T-cell (primary cell): ENCODE measurements around the gene JMJD1C. TPM values are rescaled to one million over a fixed set of nuclear protein-coding genes. Genes with fewer than 3 reads are reported as not detected.

Experiments
- ATAC-seq, 4 experiments: fragments of 200-7000 bp in 3 of 4; fragments of 150-1000 bp in 1 of 4; cut with Tn5 transposase; replicated peaks in 1 of 4; 1 replicate in 3 of 4; 2 replicates in 1 of 4; pipeline ENCODE4 v1.10.0; 2021; ENCODE audit warnings: moderate library complexity in 3 of 4, mild to moderate bottlenecking in 2 of 4, moderate number of reproducible peaks in 1 of 4
- CTCF ChIA-PET, 2 donors: fragments of 300-600 bp; sonication (Branson Sonifier 250); formaldehyde crosslinking; loops; one replicate each; lab custom pipeline; 2022; ENCODE audit warnings: antibody characterized with exemption in 2 of 2; lab: Charles Lee
- POLR2A ChIA-PET, 2 donors: fragments of 300-600 bp; sonication (Branson Sonifier 250); formaldehyde crosslinking; loops; one replicate each; lab custom pipeline; 2022; ENCODE audit warnings: antibody characterized with exemption in 2 of 2; lab: Charles Lee
- DNase-seq, 35 experiments: peaks; one replicate each; pipeline versions ENCODE4 v3.0.0 to v3.0.0-alpha.2; 2013 to 2023
- H3K27ac ChIP-seq: one replicate; pipeline ENCODE4 v1.5.1; 2013; ENCODE audit warnings: low read length
- H3K27me3 ChIP-seq, 2 experiments: replicated peaks in 1 of 2; 1 replicate in 1 of 2; 2 replicates in 1 of 2; pipeline versions ENCODE4 v1.6.1 to v1.7.0; 2013; ENCODE audit warnings: low read length in 1 of 2, mixed read lengths in 1 of 2; ENCODE audit not compliant: control insufficient read depth in 2 of 2, insufficient read depth in 2 of 2; ENCODE audit errors: extremely low read depth in 1 of 2
- H3K36me3 ChIP-seq, 2 donors: 1 replicate in 1 of 2; 2 replicates in 1 of 2; pipeline versions ENCODE4 v1.6.1 to v1.7.0; 2013; ENCODE audit warnings: low read length in 1 of 2; ENCODE audit not compliant: control insufficient read depth in 2 of 2, insufficient read depth in 1 of 2; ENCODE audit errors: extremely low read depth in 1 of 2
- H3K4me1 ChIP-seq, 2 experiments: 1 replicate in 1 of 2; 2 replicates in 1 of 2; pipeline versions ENCODE4 v1.6.1 to v1.7.0; 2013; ENCODE audit warnings: low read length in 2 of 2, mixed read lengths in 1 of 2; ENCODE audit not compliant: insufficient read depth in 2 of 2, control insufficient read depth in 1 of 2; ENCODE audit errors: extremely low read depth in 1 of 2
- H3K4me3 ChIP-seq, 2 donors: 1 replicate in 1 of 2; 2 replicates in 1 of 2; pipeline versions ENCODE4 v1.5.1 to v1.7.0; 2013; ENCODE audit warnings: mild to moderate bottlenecking in 2 of 2, low read length in 1 of 2, moderate library complexity in 1 of 2; ENCODE audit not compliant: control insufficient read depth in 1 of 2; ENCODE audit errors: extremely low read depth in 1 of 2
- H3K9me3 ChIP-seq: 2 replicates; pipeline ENCODE4 v1.7.0; 2013
- H3K27ac Mint-ChIP-seq, 2 donors: one replicate each; pipeline ENCODE4 v1.8.0; 2020 to 2021; ENCODE audit warnings: mild to moderate bottlenecking in 2 of 2, mixed read lengths in 2 of 2
- H3K27me3 Mint-ChIP-seq, 2 donors: one replicate each; pipeline ENCODE4 v1.8.0; 2021 to 2022; ENCODE audit warnings: mixed read lengths in 2 of 2
- H3K36me3 Mint-ChIP-seq: one replicate; pipeline ENCODE4 v1.8.0; 2021; ENCODE audit warnings: mixed read lengths
- H3K4me1 Mint-ChIP-seq, 3 donors: one replicate each; pipeline ENCODE4 v1.8.0; 2020 to 2022; ENCODE audit warnings: mixed read lengths in 3 of 3, mild to moderate bottlenecking in 1 of 3
- H3K4me3 Mint-ChIP-seq, 3 donors: one replicate each; pipeline ENCODE4 v1.8.0; 2020 to 2022; ENCODE audit warnings: mild to moderate bottlenecking in 3 of 3, mixed read lengths in 3 of 3, moderate library complexity in 3 of 3
- H3K9me3 Mint-ChIP-seq, 3 donors: one replicate each; pipeline ENCODE4 v1.8.0; 2020 to 2022; ENCODE audit warnings: mixed read lengths in 3 of 3
- WGBS: methylation state at CpG from one replicate; pipeline ENCODE4 v1.1.5; 2013; ENCODE audit warnings: missing lambda C conversion rate; ENCODE audit not compliant: insufficient coverage; 5-methylcytosine and 5-hydroxymethylcytosine counted together
- total RNA-seq, 35 experiments: library from RNA in 6 of 35; stranded (reverse) in 6 of 35; fragments of 120-200 nt in 1 of 35; gene quantifications; one replicate each; pipeline versions ENCODE4 v1.2.1 to v1.2.4 and lab custom pipeline; 2013 to 2026

The JMJD1C gene
- total RNA-seq, 5 donors from 2014 or later (not counting 1 experiment from before 2014, with no cell fraction given): 84.1 to 193 (median 92.6) TPM

- H3K36me3 ChIP-seq: no peaks in the 10 kb centered on the region
- H3K4me1 ChIP-seq: no peaks in the 10 kb centered on the region
- POLR2A ChIA-PET: interaction anchor here in 1 of 2 donors (0.7 kb wide), 1 partner anchor 68 kb away, joined by 3 read pairs; no protein-coding TSS in a partner anchor
- H3K27ac ChIP-seq: no peak overlapping the region
- ATAC-seq (no peak), DNase-seq (no peak)
- WGBS: 100% methylated on average over 1 of the region's 2 CpGs
- Mint-ChIP-seq H3K4me1 (peaks cover 0 to 6% (median 3%) of the 10 kb centered on the region in 3 donors), H3K27ac (no peak overlapping the region), H3K9me3 (no peaks in the 10 kb centered on the region), H3K4me3 (no peak overlapping the region), H3K27me3 (no peaks in the 10 kb centered on the region), H3K36me3 (peaks cover 16% of the 10 kb centered on the region)
- CTCF ChIA-PET: interaction anchor here in 1 of 2 donors (0.5 to 0.6 kb wide), 2 partner anchors 23 to 353 kb away, joined by 3 to 5 read pairs; no protein-coding TSS in a partner anchor
- no peak overlapping the region for H3K4me3 ChIP-seq
- no peaks in the 10 kb centered on the region for H3K27me3 ChIP-seq
- H3K9me3 ChIP-seq: no peaks in the 10 kb centered on the region
These were observed 99.6 kb downstream of the JMJD1C start for GRCh38 chr10:63365976-63366765.

DNA sequence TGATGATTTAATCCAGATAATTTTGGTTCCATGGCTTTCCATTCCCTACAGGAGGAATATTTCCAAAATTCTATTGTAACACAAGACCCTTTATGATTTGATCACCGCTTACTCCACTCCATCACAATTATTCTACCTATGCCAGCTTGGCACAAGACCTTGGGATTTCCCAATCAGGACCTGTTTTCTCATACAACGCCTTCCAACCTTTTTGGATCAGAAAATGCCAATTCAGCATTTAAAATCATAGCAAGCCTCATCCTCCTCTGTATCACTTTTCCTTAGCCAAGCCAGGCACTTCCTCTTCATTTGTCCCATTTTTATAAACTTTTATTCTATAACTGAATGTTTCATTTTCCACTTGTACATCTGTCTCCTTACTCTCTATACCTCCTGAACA is 100.9 kb downstream of the JMJD1C start:
- H3K4me3 Mint-ChIP-seq: no peak overlapping the region
- no peaks in the 10 kb centered on the region for H3K9me3 ChIP-seq
- no peak for DNase-seq
- no peaks in the 10 kb centered on the region for H3K27me3 ChIP-seq
- WGBS: 100% methylated on average over 2 of the region's 2 CpGs
- no peak overlapping the region for H3K27ac ChIP-seq
- POLR2A ChIA-PET: no interaction called here
- H3K4me3 ChIP-seq: no peak overlapping the region
- CTCF ChIA-PET: no interaction called here
- no peaks in the 10 kb centered on the region for H3K4me1 ChIP-seq
- H3K27me3 Mint-ChIP-seq: no peaks in the 10 kb centered on the region
- H3K4me1 Mint-ChIP-seq: peaks cover 0 to 6% (median 0%) of the 10 kb centered on the region in 3 donors
- ATAC-seq: no peak
- peaks cover 16% of the 10 kb centered on the region for H3K36me3 Mint-ChIP-seq
- H3K36me3 ChIP-seq: no peaks in the 10 kb centered on the region
- no peaks in the 10 kb centered on the region for H3K9me3 Mint-ChIP-seq
- H3K27ac Mint-ChIP-seq: no peak overlapping the region

DNA sequence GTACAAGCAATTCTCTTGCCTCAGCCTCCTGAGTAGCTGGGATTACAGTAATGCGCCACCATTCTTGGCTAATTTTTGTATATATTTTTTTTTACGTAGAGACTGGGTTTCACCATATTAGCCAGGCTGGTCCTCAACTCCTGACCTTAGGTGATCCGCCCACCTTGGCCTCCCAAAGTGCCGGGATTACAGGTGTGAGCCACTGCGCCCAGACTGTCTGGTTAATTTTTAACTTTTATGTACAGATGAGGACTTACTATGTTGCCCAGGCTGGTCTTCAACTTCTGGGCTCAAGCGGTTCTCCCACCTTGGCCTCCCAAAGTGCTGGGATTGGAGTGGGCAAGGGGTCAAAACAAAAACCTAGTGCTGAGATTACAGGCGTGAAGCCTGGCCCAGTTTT is 101.8 kb downstream of the JMJD1C start:
- no peak overlapping the region for H3K27ac ChIP-seq
- H3K36me3 ChIP-seq: no peaks in the 10 kb centered on the region
- Mint-ChIP-seq H3K27ac (no peak overlapping the region), H3K4me3 (no peak overlapping the region), H3K36me3 (peaks cover 16% of the 10 kb centered on the region), H3K27me3 (no peaks in the 10 kb centered on the region), H3K9me3 (no peaks in the 10 kb centered on the region), H3K4me1 (peaks cover 2 to 10% (median 3%) of the 10 kb centered on the region in 3 donors)
- no peak for DNase-seq
- H3K9me3 ChIP-seq: no peaks in the 10 kb centered on the region
- no peak for ATAC-seq
- H3K27me3 ChIP-seq: no peaks in the 10 kb centered on the region
- H3K4me1 ChIP-seq: no peaks in the 10 kb centered on the region
- POLR2A ChIA-PET: no interaction called here
- no peak overlapping the region for H3K4me3 ChIP-seq
- CTCF ChIA-PET: no interaction called here
- 100% methylated on average over 1 of the region's 7 CpGs for WGBS

- H3K27ac Mint-ChIP-seq: no peak overlapping the region
These were observed 110.1 kb downstream of the JMJD1C start for GRCh38 chr10:63355682-63356081.

DNA sequence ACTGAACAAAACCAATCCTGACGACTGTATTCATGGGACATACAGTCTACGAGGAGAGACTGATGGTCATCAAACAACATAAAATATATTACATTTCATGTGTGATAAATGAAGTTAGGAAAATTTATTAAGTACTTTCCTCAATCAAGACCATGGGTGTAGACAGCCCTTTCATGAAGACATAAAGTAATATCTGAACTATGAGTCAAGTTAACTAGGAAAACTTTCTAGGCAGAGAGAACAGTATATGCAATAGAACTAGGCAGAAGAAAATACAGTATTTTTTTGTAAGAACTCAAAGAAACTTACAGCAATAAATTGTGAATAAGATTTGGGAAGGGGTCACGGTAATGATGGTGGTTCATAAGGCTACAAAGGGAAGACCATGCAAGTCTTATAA is 112.8 kb downstream of the JMJD1C start:
- no peak overlapping the region for H3K27ac Mint-ChIP-seq
- H3K27ac ChIP-seq: no peak overlapping the region
- peaks cover 8% of the 10 kb centered on the region for H3K36me3 Mint-ChIP-seq
- DNase-seq (no peak), ATAC-seq (no peak)
- H3K36me3 ChIP-seq: no peaks in the 10 kb centered on the region
- no peak overlapping the region for H3K4me3 ChIP-seq
- H3K4me3 Mint-ChIP-seq: no peak overlapping the region
- H3K27me3 ChIP-seq: no peaks in the 10 kb centered on the region
- H3K9me3 Mint-ChIP-seq: no peaks in the 10 kb centered on the region
- H3K4me1 ChIP-seq: peaks cover 0 to 2% of the 10 kb centered on the region in 2 experiments
- H3K27me3 Mint-ChIP-seq: no peaks in the 10 kb centered on the region
- WGBS: no CpG with 5 or more reads among the region's 3 CpGs
- ChIA-PET POLR2A (no interaction called here), CTCF (interaction anchor here in 1 of 2 donors (0.9 kb wide), 1 partner anchor 8 kb away, joined by 5 read pairs; no protein-coding TSS in a partner anchor)
- peaks cover 13 to 27% (median 19%) of the 10 kb centered on the region in 3 donors for H3K4me1 Mint-ChIP-seq
- no peaks in the 10 kb centered on the region for H3K9me3 ChIP-seq

More at GRCh38 chr10:63355682-63356081, 110.1 kb downstream of the JMJD1C start:
- DNase-seq: no peak
- Histone ChIP-seq H3K9me3 (no peaks in the 10 kb centered on the region), H3K4me1 (peaks cover 0 to 2% of the 10 kb centered on the region in 2 experiments), H3K27ac (no peak overlapping the region), H3K4me3 (no peak overlapping the region), H3K36me3 (no peaks in the 10 kb centered on the region), H3K27me3 (no peaks in the 10 kb centered on the region)
- POLR2A ChIA-PET: no interaction called here
- CTCF ChIA-PET: interaction anchor here (0.7 to 0.9 kb wide), 2 partner anchors 120 to 130 kb away, joined by 3 read pairs; no protein-coding TSS in a partner anchor
- no peak for ATAC-seq
- no CpG with 5 or more reads among the region's 2 CpGs for WGBS
- H3K4me1 Mint-ChIP-seq: peaks cover 15 to 34% (median 21%) of the 10 kb centered on the region in 3 donors
- H3K4me3 Mint-ChIP-seq: no peak overlapping the region
- no peaks in the 10 kb centered on the region for H3K9me3 Mint-ChIP-seq
- H3K36me3 Mint-ChIP-seq: peaks cover 6% of the 10 kb centered on the region
- H3K27me3 Mint-ChIP-seq: no peaks in the 10 kb centered on the region

GRCh38 chr10:63348245-63348850 is 117.4 kb downstream of the JMJD1C start:
- ATAC-seq (no peak), DNase-seq (no peak)
- Histone ChIP-seq H3K36me3 (no peaks in the 10 kb centered on the region), H3K27ac (no peak overlapping the region), H3K4me3 (no peak overlapping the region), H3K4me1 (no peaks in the 10 kb centered on the region), H3K27me3 (no peaks in the 10 kb centered on the region), H3K9me3 (no peaks in the 10 kb centered on the region)
- Mint-ChIP-seq H3K4me1 (peaks cover 9 to 23% (median 18%) of the 10 kb centered on the region in 3 donors), H3K36me3 (peaks cover 8% of the 10 kb centered on the region), H3K27me3 (no peaks in the 10 kb centered on the region), H3K4me3 (no peak overlapping the region), H3K9me3 (no peaks in the 10 kb centered on the region), H3K27ac (no peak overlapping the region)
- WGBS: 100% methylated on average over 1 of the region's 3 CpGs
- ChIA-PET POLR2A (interaction anchor here in 1 of 2 donors (0.6 kb wide), 1 partner anchor 72 kb away, joined by 4 read pairs; no protein-coding TSS in a partner anchor), CTCF (no interaction called here)
